CD4-positive, alpha-beta T cell treated with Interleukin-10 for 1 hour (primary cell): ENCODE measurements around the gene C6orf136.
"Not testable (repeated sequence)": the region's sequence is repeated elsewhere in the genome, so short reads cannot be mapped to it uniquely, and the experiment has no call there.

ENCODE experiments used
- DNase-seq: peaks from one replicate; pipeline ENCODE4 v3.0.0-alpha.2; 2020

C6orf136 gene

DNA sequence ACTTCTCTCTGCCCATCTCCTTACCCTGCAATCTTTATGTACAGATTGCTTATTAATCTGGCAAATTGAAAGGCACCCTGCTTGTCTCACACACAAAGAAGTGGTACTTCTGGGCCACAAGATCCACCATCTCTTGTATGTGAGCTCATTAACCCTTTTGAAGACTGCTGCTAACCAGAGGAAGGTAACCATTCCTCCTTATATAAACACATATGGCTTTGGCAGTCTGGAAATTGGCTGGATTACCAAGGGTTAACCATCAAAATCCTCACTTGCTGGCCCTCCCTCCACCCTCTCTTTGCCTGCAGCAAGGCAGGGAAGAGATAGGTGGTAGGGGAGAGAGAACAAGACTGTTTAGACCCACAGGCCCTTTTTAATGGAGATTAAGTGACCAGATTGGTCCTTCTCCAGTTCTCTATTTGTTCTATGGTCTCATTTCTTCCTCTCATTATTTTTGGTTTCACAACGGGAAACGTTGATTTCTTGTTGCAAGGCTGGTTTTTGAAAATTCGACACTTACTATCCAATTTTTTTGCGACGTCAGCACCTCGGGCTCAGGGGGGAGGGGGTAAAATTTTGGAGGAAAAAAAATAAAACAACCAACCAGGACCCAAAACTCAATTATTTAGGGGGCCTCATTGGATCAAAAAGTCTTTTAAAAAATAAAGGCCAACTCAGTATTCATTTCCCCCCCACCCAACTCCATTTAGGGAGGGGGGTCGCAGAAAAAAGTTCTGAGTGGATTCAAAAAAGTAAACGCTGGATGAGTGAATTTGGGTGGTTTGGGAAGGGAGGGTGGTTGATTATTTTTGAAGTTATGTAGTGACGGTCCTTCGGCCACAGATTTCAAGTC is 30.7 kb upstream of the C6orf136 start:
- peak; percentile 73 for DNase-seq

GRCh38 chr6:30616811-30617564 is 29.9 kb upstream of the C6orf136 start, which contains the start of gene PPP1R10:
Gene PPP1R10 (minus strand): TSS chr6:30617243. CDS start chr6:30609944, 7,299 bp downstream.
- peak; percentile 100 for DNase-seq

GRCh38 chr6:30617565-30618269 is 29.2 kb upstream of the C6orf136 start, which contains the start of gene MRPS18B:
Gene MRPS18B (plus strand): TSS chr6:30617840. CDS start chr6:30617866, 26 bp downstream.
- DNase-seq: peak; percentile 99

DNA sequence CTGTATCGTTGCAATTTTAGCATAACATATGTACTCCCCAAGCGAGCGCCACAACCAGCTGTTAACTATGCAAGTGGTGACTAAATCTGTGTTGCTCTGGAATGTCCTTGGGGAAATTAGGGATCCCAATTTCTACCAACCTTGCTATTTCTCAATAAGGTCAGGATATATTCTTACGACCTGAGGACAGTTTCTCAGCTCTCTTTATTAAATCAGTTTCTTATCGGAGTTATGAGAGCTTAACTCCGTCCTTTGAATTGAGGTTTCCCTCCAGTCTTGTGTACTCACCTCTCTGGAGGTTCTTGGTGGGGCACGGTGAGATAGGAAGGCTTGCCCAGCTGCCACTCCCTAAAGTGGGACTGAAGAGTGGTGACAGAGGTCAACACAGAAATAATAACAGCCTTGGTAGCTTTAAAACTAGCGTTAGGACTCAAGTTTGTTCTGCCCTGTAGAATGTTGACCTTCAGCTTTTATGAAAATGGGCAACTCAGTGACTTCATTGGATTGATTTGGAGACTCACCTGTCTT is 28.6 kb upstream of the C6orf136 start:
- no peak for DNase-seq

DNA sequence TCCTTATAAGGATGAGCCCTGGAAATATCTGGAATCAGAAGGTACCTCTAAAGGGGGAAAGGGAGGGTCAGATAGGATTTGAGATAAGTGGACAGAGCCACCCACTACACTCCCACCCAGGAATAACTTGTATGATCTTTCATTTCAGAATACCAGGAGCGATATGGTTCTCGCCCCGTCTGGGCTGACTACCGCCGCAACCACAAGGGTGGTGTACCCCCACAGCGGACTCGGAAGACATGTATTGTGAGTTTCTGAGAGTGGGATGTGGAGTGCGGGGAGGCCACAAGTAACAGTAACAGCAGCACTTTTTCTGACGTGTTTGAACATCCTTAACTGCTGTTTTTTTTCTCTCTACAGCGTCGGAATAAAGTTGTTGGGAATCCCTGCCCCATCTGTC is 27.4 kb upstream of the C6orf136 start:
- no peak for DNase-seq

GRCh38 chr6:30625511-30625910 is 21.4 kb upstream of the C6orf136 start:
- DNase-seq: no peak

DNA sequence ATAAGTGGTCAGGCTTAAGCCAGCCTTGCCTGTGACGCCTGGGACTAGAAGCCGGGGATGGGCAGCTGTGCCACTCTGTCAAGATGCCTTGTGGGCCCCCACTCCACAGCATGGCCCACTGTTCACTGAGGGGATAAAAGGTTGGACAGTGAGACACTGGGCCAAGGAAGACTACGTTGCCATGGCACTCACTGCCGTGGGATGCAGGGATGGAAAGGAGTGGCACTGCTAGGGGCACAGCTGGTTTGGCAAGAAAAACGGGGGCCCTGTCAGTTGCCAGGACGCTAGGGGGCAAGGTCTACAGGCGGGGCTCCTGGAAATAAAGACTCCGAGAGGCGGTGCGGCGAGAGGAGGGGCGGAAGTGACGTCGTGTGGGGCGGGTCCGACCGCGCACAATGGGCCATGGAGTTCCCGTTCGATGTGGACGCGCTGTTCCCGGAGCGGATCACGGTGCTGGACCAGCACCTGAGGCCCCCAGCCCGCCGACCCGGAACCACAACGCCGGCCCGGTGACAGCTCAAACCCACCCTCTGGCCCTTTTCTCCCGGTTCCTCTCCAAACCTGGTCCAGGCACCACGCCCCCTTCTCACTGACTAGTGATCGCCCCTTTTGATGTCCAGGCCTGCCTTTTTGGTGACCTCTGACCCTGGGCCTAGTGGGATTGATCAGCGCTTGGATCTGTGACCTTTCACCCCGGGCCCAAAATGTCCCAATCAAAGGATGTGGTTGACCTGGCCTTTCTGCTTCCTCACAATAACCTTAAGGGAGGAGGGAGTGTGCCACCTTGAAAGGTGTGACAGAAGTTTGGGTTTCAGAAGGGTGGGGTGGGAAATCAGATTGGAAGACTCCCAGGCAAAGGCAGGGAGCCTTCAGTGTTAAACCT is 20.2 kb upstream of the C6orf136 start, which contains the start of gene ATAT1:
TSS of gene ATAT1 (plus strand) at position 391 of the 883 bp plus-strand sequence.
- peak; percentile 92 for DNase-seq

DNA sequence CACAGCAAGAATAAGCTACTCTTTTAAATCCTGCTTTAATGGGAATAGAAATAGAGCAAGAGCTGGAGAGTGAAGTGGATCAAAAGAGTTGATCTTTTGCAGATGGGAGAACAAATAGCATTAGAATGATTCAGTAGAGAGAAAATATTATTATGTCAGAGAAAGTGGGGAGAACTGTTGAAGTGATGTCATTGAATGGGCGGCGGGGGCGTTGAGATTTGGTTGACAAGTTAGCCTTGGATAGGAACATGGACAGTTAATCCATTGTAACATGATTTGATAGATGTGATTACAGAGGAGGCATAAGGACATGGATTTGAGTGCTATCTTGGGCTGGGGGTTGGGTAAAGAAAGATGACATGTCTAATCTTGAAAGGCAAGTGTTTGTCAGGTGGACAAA is 11.1 kb upstream of the C6orf136 start:
- no peak for DNase-seq

GRCh38 chr6:30640481-30640880 is 6.5 kb upstream of the C6orf136 start:
- no peak for DNase-seq

DNA sequence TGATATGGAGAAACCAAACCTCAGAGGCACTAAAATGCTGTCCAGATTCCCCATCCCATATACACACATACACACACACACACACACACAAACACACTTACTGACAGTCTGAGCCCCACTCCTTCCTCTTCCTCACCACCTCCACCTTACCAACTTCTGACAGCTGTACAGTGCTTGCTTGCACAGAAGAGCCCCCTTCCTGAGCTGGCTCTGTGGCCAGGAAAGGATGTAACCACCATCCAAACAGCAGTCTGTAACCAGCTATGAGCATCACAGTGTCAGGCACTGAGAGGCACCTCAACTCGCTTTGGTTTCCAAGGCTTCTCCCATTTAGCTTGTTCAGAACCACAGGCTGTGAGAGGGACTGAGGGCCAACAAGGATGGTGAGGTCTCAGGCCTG is 5.9 kb upstream of the C6orf136 start:
- DNase-seq: no peak

GRCh38 chr6:30643656-30644055 is 3.3 kb upstream of the C6orf136 start:
- no peak for DNase-seq

DNA sequence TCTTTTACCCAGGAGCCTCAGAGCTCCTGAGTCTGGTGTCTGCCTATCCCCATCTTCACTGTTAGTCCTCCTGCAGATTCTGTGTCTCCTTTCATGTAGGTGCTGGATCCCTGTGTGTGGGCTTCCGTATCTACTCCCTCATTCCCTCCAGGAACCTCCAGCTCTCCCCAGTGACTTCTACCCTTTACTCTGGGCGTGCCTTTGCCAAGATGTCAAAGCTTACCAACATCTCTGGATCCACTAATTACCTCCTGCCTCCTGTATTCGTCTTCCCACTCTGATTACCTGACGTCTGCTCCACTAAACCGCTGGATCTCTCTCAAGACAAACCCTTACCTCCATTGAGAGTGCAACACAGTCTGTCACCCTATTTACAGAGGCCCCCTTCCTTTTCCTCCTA is 2.2 kb upstream of the C6orf136 start:
- no peak for DNase-seq

DNA sequence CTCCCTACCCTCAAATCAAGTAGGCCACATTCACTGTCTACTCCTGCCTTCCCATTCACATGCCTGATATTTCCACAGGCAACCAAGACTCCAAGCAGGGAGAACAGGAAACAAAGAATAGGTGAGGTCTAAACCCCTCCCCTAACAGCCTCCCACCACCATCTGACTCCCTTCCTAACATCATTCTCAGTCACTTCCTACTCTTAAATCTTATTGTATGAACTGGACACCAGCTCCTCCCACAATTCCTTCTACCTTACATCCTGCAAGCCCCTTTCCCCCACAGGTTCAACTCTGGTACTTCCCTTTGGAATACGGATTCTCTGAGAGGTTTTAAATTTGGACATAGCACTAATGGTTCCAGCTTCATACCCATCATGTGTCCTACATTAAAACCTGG is 944 bp upstream of the C6orf136 start:
- DNase-seq: no peak

DNA sequence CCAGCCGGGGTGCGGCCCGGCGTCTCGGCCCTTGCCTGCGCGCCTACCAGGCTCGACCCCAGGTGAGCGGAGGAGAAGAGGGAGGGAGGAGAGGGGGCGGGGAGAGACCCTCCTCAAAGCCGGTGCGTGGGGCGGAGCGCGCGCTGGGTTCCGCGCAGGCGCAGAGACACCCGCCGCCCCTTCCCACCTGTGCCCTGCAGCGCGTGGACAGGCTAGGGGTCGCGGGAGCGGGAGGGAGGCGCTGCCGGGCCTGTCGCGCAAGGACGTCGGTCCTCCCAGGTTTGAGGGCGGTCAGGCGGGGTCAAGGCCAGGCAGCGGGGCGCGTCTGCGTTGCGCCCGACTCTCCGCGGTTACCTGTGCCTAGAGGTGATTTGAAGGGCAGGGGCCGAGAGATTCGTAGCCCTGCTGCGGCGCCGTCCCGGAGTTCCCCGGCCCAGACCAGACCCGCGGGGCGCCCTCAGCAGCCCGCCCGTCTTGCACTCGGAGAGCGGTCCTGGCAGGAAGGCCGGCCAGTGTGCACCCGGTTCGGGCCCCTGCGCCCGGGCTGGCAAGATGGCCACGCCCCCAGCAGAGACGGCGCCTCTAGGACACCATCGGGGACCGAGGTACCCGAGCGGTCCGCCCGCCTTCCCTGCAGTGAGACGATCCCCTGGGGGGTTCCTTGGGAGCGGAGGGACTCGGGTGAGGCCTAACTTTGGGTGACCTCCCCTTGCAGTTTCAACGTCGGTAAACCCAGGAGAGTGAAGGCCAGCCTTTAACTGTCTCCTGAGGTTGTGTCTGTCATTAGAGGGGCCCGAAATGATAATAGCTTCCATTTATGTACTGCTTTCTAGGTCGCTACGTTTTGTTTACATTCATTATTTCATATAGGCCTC is 546 bp downstream of the C6orf136 start:
- peak; percentile 77 for DNase-seq

DNA sequence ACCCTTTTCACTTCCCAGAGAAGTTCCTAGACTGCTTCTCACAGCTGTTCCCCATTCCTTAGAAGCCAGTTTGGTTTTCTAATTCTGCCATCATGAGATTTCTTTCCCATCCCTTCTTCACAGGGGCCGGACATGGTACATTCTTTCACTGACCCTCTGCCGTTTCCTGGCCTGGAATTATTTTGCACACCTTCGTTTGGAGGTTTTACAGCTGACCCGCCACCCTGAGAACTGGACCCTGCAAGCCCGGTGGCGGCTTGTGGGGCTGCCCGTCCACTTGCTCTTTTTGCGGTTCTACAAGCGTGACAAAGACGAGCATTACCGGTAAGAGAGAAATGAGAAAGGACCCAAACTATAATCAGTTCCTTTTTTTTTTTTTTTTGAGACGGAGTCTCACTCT is 4.2 kb downstream of the C6orf136 start:
- no peak for DNase-seq

DNA sequence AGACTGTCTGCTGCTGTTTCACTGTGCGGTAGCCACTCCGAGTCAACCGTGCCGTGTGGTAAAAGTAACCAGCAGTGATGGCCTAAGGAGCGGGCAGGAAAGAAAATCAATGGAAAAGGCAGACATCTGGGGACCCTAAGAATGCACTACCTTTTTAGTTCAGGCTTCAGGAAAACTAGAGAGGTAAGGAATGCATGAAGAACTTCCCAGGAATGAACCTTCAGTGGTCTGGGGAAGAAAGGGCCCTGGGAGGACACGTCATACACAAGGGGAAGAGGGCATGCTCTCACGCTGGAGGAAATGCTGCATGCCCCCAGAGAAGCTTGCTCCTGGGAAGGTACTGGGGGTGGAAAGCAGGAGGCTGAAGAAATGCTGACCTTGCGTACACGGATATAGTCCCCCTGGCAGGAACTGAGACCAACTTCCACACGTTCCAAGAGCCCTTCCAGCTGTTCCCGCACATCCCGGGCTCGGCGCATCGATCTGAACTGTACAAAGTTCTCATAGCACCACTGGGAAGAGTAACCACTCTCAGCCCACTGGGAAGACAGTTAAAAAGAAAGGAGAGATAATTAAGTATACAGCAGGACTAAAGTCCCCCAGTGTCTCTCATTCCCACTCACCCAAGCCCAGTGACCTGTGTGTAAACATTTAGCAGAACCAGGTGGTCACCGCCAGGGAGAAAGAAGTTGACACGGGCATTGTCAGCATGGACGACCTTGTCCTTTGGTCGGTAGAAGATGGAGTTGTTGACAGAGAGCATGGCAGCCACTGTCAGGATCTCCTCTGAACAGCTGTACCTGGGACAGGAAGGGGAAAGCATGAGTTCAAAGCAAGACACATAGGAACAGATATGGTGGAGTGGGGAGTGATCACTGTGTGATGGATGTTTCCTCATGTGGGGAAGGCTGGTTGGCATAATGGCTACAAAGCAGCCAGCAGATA is 8.1 kb downstream of the C6orf136 start:
- no peak for DNase-seq

GRCh38 chr6:30655743-30656094 is 8.8 kb downstream of the C6orf136 start:
- DNase-seq: no peak

GRCh38 chr6:30656513-30656912 is 9.6 kb downstream of the C6orf136 start:
- no peak for DNase-seq

DNA sequence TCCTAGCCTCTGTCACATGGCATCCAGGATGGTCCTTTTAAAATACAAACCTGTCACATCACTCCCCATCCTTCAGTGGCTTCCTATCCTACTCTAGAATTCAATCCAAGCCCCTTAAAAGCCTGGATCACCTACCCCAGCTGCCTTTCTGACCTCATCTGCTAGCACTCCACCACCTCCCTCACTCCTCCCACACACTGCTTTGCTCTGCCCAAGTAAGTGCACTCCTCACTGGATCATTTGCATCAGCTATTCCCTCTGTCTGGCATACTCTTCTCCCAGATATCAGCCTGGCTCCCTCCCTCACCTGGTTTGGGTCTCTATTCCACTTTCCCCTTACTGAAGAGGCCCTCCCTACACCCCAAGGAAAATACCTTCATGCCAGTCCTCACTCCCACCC is 10.5 kb downstream of the C6orf136 start:
- no peak for DNase-seq

GRCh38 chr6:30657922-30658321 is 11.0 kb downstream of the C6orf136 start:
- DNase-seq: not testable (repeated sequence)
